COLO829 (cell line): ENCODE data around the gene SSRP1.
"Not testable (repeated sequence)": the region's sequence is repeated elsewhere in the genome, so short reads cannot be mapped to it uniquely, and the experiment has no call there.

Experiments used
- DNase-seq: peaks from one replicate; pipeline ENCODE4 v3.0.0; 2012; ENCODE audit warnings: low spot score

SSRP1 gene

GRCh38 chr11:57299150-57299737, 36.4 kb downstream of the SSRP1 start:
- no peak for DNase-seq

- DNase-seq = no peak
Observed at GRCh38 chr11:57297221-57297620, 38.5 kb downstream of the SSRP1 start.

GRCh38 chr11:57296205-57296604, 39.5 kb downstream of the SSRP1 start:
- DNase-seq = not testable (repeated sequence)

- DNase-seq = no peak
Observed at GRCh38 chr11:57294225-57295131, 41.2 kb downstream of the SSRP1 start.

- no peak for DNase-seq
Observed at GRCh38 chr11:57290288-57290687, 45.4 kb downstream of the SSRP1 start.

- no peak for DNase-seq
Observed at GRCh38 chr11:57288771-57289579, 46.7 kb downstream of the SSRP1 start.

- DNase-seq = no peak
Observed at GRCh38 chr11:57287884-57288283, 47.8 kb downstream of the SSRP1 start.

GRCh38 chr11:57283231-57283990, 52.3 kb downstream of the SSRP1 start:
- no peak for DNase-seq

GRCh38 chr11:57281546-57281945, 54.1 kb downstream of the SSRP1 start:
- DNase-seq = not testable (repeated sequence)

- no peak for DNase-seq
Observed at GRCh38 chr11:57279116-57279515, 56.6 kb downstream of the SSRP1 start.

GRCh38 chr11:57278721-57279095, 57.0 kb downstream of the SSRP1 start:
- no peak for DNase-seq

GRCh38 chr11:57277845-57278720, 57.6 kb downstream of the SSRP1 start:
- peak; percentile 84 for DNase-seq

GRCh38 chr11:57276971-57277675, 58.6 kb downstream of the SSRP1 start:
- no peak for DNase-seq

GRCh38 chr11:57276169-57276970, 59.3 kb downstream of the SSRP1 start:
- DNase-seq = no peak
